NCI-H2029 treated with DMSO at 0.1 percent for 48 hours (cell line): Measurements from ENCODE around the gene OR51D1.

ENCODE experiments used
- DNase-seq: peaks from one replicate; lab custom pipeline; 2025; lab: John Stamatoyannopoulos, UW

Gene OR51D1

GRCh38 chr11:4636962-4637661 is at the start of gene OR51D1:
Gene OR51D1 (plus strand): TSS chr11:4637477. CDS start chr11:4639791, 2,314 bp downstream.
- DNase-seq = peak; percentile 61

GRCh38 chr11:4589017-4589416 is 48.3 kb upstream of the OR51D1 start:
- no peak for DNase-seq

GRCh38 chr11:4593739-4594138 is 43.5 kb upstream of the OR51D1 start, which contains the start of gene OR52I1:
Gene OR52I1 (plus strand): TSS chr11:4594039. CDS start chr11:4594039, 0 bp downstream.
- DNase-seq = no peak

DNA sequence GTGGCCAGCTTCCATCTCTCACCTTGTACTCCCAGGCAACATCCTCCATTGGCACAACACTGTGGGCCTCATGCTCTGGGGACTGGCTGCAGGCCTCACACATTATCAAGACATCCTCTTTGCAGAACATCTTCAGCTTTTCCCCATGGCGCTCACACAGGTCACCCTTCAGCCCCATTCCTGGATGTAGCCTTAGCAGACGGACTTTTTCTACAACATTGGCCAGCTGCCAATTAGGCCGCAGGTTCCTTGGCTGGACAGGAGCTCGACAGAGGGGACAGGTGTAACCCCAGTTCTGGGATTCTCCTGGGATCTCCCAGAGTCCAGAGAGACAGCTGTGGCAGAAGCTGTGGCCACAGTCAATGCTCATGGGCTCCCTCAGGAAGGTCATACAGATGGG is 32.2 kb upstream of the OR51D1 start:
- no peak for DNase-seq

GRCh38 chr11:4606231-4607015 is 30.9 kb upstream of the OR51D1 start:
- peak; percentile 73 for DNase-seq

- DNase-seq = peak; percentile 73
These were observed 30.2 kb upstream of the OR51D1 start for GRCh38 chr11:4607096-4607495.

GRCh38 chr11:4607781-4608666 is 29.3 kb upstream of the OR51D1 start, which contains the start of gene TRIM68:
Gene TRIM68 (minus strand): TSS chr11:4608231. CDS start chr11:4605504, 2,727 bp downstream.
- peak; percentile 87 for DNase-seq

DNA sequence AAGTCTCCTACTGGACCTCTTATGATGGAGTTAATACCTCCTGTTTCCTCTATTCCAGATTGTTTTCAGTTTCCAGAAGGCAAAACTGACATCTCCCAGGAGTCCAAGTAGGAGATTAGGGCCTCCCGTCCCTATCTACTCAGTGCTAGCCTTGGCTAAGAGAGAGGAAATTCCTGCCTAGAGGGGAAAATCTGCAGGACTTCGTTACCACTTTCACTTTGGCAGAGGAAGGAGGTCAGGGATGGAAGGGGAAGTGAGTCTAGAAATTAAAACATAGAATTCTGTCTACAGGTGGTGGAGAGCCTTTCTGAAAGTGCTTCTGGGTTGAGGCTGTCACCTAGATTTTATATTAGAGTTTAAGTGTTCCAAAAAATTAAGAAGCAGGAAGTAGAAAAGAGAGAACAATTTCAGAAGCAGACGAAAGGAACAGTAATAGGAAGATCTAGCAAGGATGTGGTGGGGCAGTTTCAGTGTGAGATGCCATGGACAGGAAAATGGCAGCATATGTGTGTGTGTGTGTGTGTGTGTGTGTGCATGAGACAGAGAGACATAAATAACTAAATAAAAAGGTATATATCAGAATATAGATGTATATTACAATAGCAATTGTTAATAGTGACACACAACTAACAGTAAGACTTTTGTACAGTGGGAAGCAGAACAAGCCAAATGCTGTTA is 26.9 kb upstream of the OR51D1 start:
- no peak for DNase-seq

- DNase-seq = no peak
These were observed 25.3 kb upstream of the OR51D1 start for GRCh38 chr11:4611986-4612385.

- no peak for DNase-seq
These were observed 21.3 kb upstream of the OR51D1 start for GRCh38 chr11:4615856-4616444.

DNA sequence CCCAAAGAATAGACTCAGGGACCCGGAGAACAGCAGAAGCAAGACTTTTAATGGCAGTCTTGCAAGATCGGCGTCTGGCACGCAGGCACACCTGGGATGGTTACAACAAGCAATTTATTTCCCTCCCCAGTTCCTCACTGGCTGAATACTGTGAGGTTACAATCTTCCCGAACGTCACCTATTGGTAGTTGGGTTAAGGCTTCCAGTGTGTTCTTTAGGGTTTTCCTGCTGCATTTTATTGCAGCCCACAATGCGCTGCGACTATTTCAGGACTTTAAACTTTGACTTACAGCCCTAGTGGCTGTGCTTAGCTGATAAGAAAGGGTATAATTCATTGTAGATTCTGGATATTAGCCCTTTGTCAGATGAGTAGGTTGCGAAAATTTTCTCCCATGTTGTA is 17.8 kb upstream of the OR51D1 start:
- DNase-seq = no peak

- peak; percentile 82 for DNase-seq
These were observed 10.8 kb upstream of the OR51D1 start for GRCh38 chr11:4626207-4627099.

GRCh38 chr11:4636136-4636535 is 1.1 kb upstream of the OR51D1 start:
- DNase-seq = no peak

DNA sequence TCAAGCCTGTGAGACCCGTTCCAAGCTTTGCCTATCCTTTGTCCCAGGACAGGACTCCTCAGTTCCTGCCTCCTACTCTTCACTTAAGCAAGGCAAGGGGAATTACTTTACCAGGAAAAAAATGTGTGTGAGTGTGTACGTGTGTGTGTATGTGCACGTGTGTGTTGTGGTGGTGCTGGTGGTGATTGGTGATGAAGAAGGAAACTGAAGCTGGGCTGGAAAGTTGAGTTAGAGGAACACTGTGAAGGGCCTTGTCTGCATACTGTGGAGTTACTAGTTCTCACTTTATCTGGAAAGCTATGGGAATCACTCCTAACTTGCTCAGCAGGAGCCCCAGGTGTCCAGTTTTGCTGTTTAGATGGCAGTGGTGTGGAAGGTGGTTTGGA is 378 bp downstream of the OR51D1 start:
- no peak for DNase-seq

DNA sequence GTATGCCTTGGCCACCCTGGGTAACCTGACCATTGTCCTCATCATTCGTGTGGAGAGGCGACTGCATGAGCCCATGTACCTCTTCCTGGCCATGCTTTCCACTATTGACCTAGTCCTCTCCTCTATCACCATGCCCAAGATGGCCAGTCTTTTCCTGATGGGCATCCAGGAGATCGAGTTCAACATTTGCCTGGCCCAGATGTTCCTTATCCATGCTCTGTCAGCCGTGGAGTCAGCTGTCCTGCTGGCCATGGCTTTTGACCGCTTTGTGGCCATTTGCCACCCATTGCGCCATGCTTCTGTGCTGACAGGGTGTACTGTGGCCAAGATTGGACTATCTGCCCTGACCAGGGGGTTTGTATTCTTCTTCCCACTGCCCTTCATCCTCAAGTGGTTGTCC is 2.7 kb downstream of the OR51D1 start:
- DNase-seq = no peak

- DNase-seq = no peak
These were observed 4.2 kb downstream of the OR51D1 start for GRCh38 chr11:4641501-4641900.

GRCh38 chr11:4642043-4642442 is 4.8 kb downstream of the OR51D1 start:
- DNase-seq = no peak

GRCh38 chr11:4643076-4643475 is 5.8 kb downstream of the OR51D1 start:
- DNase-seq = no peak

DNA sequence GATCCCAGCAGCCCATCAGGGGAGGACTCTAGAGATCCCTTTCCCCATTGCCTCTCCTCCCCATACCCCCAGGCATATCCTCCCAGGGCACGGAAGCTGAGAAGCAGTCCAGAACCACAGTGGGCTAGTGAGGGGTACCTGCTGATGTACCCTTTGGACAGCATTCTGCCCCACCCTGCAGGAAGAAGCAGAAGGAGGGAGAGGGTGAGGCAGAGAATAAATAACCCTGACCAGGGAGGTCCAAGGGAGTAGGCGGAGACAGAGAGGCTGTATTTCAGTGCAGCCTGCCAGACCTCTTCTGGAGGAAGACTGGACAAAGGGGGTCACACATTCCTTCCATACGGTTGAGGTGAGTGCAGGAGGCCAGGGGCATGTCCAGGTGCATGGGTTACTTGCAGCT is 6.4 kb downstream of the OR51D1 start, which contains the start of gene OR51E1:
TSS of gene OR51E1 (plus strand) at position 301 of the 400 bp plus-strand sequence. CDS start 8,545 bp downstream, outside the sequence.
- no peak for DNase-seq

- DNase-seq = no peak
These were observed 7.0 kb downstream of the OR51D1 start for GRCh38 chr11:4644233-4644632.
